ENCODE data around the gene ACCSL. TPM values are rescaled to one million over a fixed set of nuclear protein-coding genes. Genes with fewer than 3 reads are reported as not detected.

The ACCSL gene
- total and polyA plus RNA-seq, 8 donors, result 0.13 to 0.47 (median 0.37) TPM; not detected in 2

- Histone ChIP-seq H3K36me3 (no peaks in the 10 kb centered on the region), H3K4me1 (peaks cover 6 to 22% of the 10 kb centered on the region in 2 donors), H3K27ac (no peak overlapping the region), H3K4me3 (no peak overlapping the region), H3K27me3 (no peaks in the 10 kb centered on the region), H3K9me3 (no peaks in the 10 kb centered on the region)
- no peak for TF ChIP-seq CTCF (IDR thresholded peaks at IDR 0.05)
- ATAC-seq, result no peak
- intact Hi-C loops (cut with DNase I), result no loop called here
- DNase-seq, result no peak
Measured at GRCh38 chr11:44097821-44098220, 50.0 kb downstream of the ACCSL start.

- Histone ChIP-seq H3K27me3 (no peaks in the 10 kb centered on the region), H3K27ac (no peak overlapping the region), H3K4me1 (peaks cover 6 to 19% of the 10 kb centered on the region in 2 donors), H3K36me3 (no peaks in the 10 kb centered on the region), H3K4me3 (no peak overlapping the region), H3K9me3 (no peaks in the 10 kb centered on the region)
- no peak for TF ChIP-seq CTCF (IDR thresholded peaks at IDR 0.05)
- intact Hi-C loops (cut with DNase I), result no loop called here
- ATAC-seq (no peak), DNase-seq (no peak)
Measured at GRCh38 chr11:44101098-44101497, 53.3 kb downstream of the ACCSL start.

- Histone ChIP-seq H3K9me3 (no peaks in the 10 kb centered on the region), H3K27ac (no peak overlapping the region), H3K36me3 (peaks cover 0 to 22% of the 10 kb centered on the region in 2 donors), H3K4me1 (peaks cover 0 to 6% of the 10 kb centered on the region in 2 donors), H3K27me3 (no peaks in the 10 kb centered on the region), H3K4me3 (no peak overlapping the region)
- DNase-seq, result no peak
- TF ChIP-seq CTCF (IDR thresholded peaks at IDR 0.05), result no peak
- ATAC-seq, result no peak
- intact Hi-C loops (cut with DNase I), result no loop called here
Measured at GRCh38 chr11:44104481-44105294, 56.9 kb downstream of the ACCSL start.

- Histone ChIP-seq H3K4me1 (peaks cover 0 to 6% of the 10 kb centered on the region in 2 donors), H3K27me3 (no peaks in the 10 kb centered on the region), H3K4me3 (no peak overlapping the region), H3K36me3 (peaks cover 0 to 22% of the 10 kb centered on the region in 2 donors), H3K27ac (no peak overlapping the region), H3K9me3 (no peaks in the 10 kb centered on the region)
- intact Hi-C loops (cut with DNase I), result no loop called here
- no peak for DNase-seq
- TF ChIP-seq CTCF (IDR thresholded peaks at IDR 0.05), result no peak
- no peak for ATAC-seq
Measured at GRCh38 chr11:44108260-44108659, 60.5 kb downstream of the ACCSL start.

Other genes starting within 250 kb of the ACCSL start
- 10 to 100 TPM; 28.8 to 36.6 TPM for gene ALKBH3, start 167.2 kb upstream of the ACCSL start, total RNA-seq
- 10 to 100 TPM; 34.7 to 43.3 (median 40.3) TPM for gene ALKBH3, start 167.2 kb upstream of the ACCSL start, polyA plus RNA-seq (ENCODE audit: insufficient read length in 6 of 6)
- gene C11orf96, start 105.3 kb upstream of the ACCSL start, total RNA-seq, result 10 to 100 TPM; 71.0 to 74.2 TPM
- gene C11orf96, start 105.3 kb upstream of the ACCSL start, polyA plus RNA-seq (ENCODE audit: insufficient read length in 6 of 6), result 10 to 100 TPM; 12.0 to 50.2 (median 31.4) TPM
- gene ACCS, start 18.3 kb downstream of the ACCSL start, total RNA-seq, result 10 to 100 TPM; 29.3 to 42.1 TPM
- 10 to 100 TPM; 48.1 to 88.1 (median 64.1) TPM for gene ACCS, start 18.3 kb downstream of the ACCSL start, polyA plus RNA-seq (ENCODE audit: insufficient read length in 6 of 6)
- gene EXT2, start 47.7 kb downstream of the ACCSL start, total RNA-seq, result 10 to 100 TPM; 56.4 to 63.1 TPM
- gene EXT2, start 47.7 kb downstream of the ACCSL start, polyA plus RNA-seq (ENCODE audit: insufficient read length in 6 of 6), result 10 to 100 TPM; 68.6 to 85.0 (median 78.0) TPM